GM12878 (cell line): Measurements from ENCODE around the gene UQCC5. TPM values are rescaled to one million over a fixed set of nuclear protein-coding genes. Genes with fewer than 3 reads are reported as not detected.

ENCODE experiments used
- ATAC-seq: fragments of 200-7000 bp; cut with Tn5 transposase; 3 replicates; pipeline ENCODE4 v1.9.1; 2020; ENCODE audit warnings: mild to moderate bottlenecking, moderate library complexity
- BruUV-seq: library from RNA; stranded (reverse); fragments of 400-500 nt; replicated peaks from 2 replicates; lab custom pipeline; 2021; lab: Mats Ljungman, UMichigan
- CTCF ChIA-PET: fragments of 300-600 bp; sonication (Branson Sonifier 250); formaldehyde crosslinking; extraction: SDS; loops from one replicate; lab custom pipeline; 2021; ENCODE audit warnings: inconsistent platforms; lab: Yijun Ruan, JAX
- POLR2A ChIA-PET: fragments of 350-600 bp; formaldehyde crosslinking; extraction: SDS; loops from one replicate; lab custom pipeline; 2021; ENCODE audit warnings: inconsistent platforms; lab: Charles Lee
- RAD21 ChIA-PET: fragments of 300-600 bp; sonication (Branson Sonifier 250); formaldehyde crosslinking; loops from one replicate; lab custom pipeline; 2023; ENCODE audit warnings: antibody characterized with exemption; ENCODE audit not compliant: unreplicated experiment; lab: Charles Lee
- SMC1A ChIA-PET: fragments of 300-600 bp; sonication (Branson Sonifier 250); formaldehyde crosslinking; loops from one replicate; lab custom pipeline; 2023; ENCODE audit not compliant: unreplicated experiment, uncharacterized antibody; lab: Charles Lee
- DNase-seq: peaks from one replicate; pipeline ENCODE4 v3.0.0-alpha.2; 2011; ENCODE audit warnings: low read depth, low spot score
- FAIRE-seq: peaks from 3 replicates; lab custom pipeline; 2011; peaks lifted over from hg19 to GRCh38; lab: Jason Lieb, UNC
- H2AFZ ChIP-seq: 2 replicates; pipeline ENCODE4 v1.6.0; 2011; ENCODE audit warnings: low read depth, low read length, control low read depth; ENCODE audit not compliant: control insufficient read depth
- H3K27ac ChIP-seq: 2 replicates; pipeline ENCODE4 v1.5.1; 2011; ENCODE audit warnings: control low read depth; ENCODE audit not compliant: control insufficient read depth, insufficient read depth
- H3K27me3 ChIP-seq, 2 experiments: replicated peaks in 1 of 2; 2 replicates each; pipeline versions ENCODE4 v1.6.0 to v1.6.1; 2011; ENCODE audit warnings: low read length in 1 of 2; ENCODE audit not compliant: control insufficient read depth in 2 of 2, insufficient read depth in 2 of 2
- H3K36me3 ChIP-seq, 2 experiments: 2 replicates each; pipeline ENCODE4 v1.5.1; 2011; ENCODE audit warnings: low read length in 1 of 2; ENCODE audit not compliant: control insufficient read depth in 2 of 2, insufficient read depth in 2 of 2
- H3K4me1 ChIP-seq: 2 replicates; pipeline ENCODE4 v1.6.1; 2011; ENCODE audit warnings: mild to moderate bottlenecking, low read length, moderate library complexity, mixed read lengths; ENCODE audit not compliant: control insufficient read depth, insufficient read depth
- H3K4me2 ChIP-seq: 2 replicates; pipeline ENCODE4 v1.6.0; 2011; ENCODE audit warnings: control low read depth; ENCODE audit not compliant: control insufficient read depth, insufficient read depth
- H3K4me3 ChIP-seq: fragments of 200-600 bp; sonication (generic); 2 replicates; pipeline ENCODE4 v1.5.1; 2016
- H3K79me2 ChIP-seq: 2 replicates; pipeline ENCODE4 v1.6.0; 2011; ENCODE audit warnings: low read length; ENCODE audit not compliant: control insufficient read depth, insufficient read depth
- H3K9ac ChIP-seq: 2 replicates; pipeline ENCODE4 v1.8.0; 2011; ENCODE audit warnings: low read length, control low read depth, mixed read lengths; ENCODE audit not compliant: control insufficient read depth, insufficient read depth
- H3K9me3 ChIP-seq: replicated peaks from 3 replicates; pipeline ENCODE4 v1.5.1; 2011; ENCODE audit warnings: mild to moderate bottlenecking, low read length; ENCODE audit not compliant: control insufficient read depth, insufficient read depth
- H4K20me1 ChIP-seq: 2 replicates; pipeline ENCODE4 v1.6.0; 2011; ENCODE audit not compliant: control insufficient read depth, insufficient read depth
- ATF3 ChIP-seq: IDR thresholded peaks from 2 replicates; pipeline ENCODE4 v1.6.1; 2011; ENCODE audit warnings: low read depth, mild to moderate bottlenecking, low read length, moderate library complexity, borderline replicate concordance; ENCODE audit errors: extremely low read depth
- CBX5 ChIP-seq: sonication (generic); IDR thresholded peaks from 2 replicates; pipeline ENCODE4 v1.6.1; 2016; ENCODE audit warnings: low read depth, moderate library complexity, mild to moderate bottlenecking, inconsistent platforms
- CREB1 ChIP-seq: IDR thresholded peaks from 2 replicates; pipeline ENCODE4 v1.6.1; 2012; ENCODE audit warnings: low read depth, mild to moderate bottlenecking, inconsistent platforms
- E4F1 ChIP-seq: fragments of 450-650 bp; IDR thresholded peaks from 2 replicates; pipeline ENCODE4 v1.6.1; 2018; ENCODE audit warnings: borderline replicate concordance, mild to moderate bottlenecking; ENCODE audit not compliant: partially characterized antibody
- ELK1 ChIP-seq: IDR thresholded peaks from 2 replicates; pipeline ENCODE4 v1.6.1; 2012; ENCODE audit warnings: low read depth, low read length, improper control_type of control experiment
- FOXK2 ChIP-seq: fragments of 450-650 bp; IDR thresholded peaks from 2 replicates; pipeline ENCODE4 v1.6.1; 2017; ENCODE audit warnings: mild to moderate bottlenecking, moderate library complexity
- NFIC ChIP-seq: IDR thresholded peaks from 2 replicates; pipeline ENCODE4 v1.6.1; 2012; ENCODE audit warnings: low read depth, mild to moderate bottlenecking, inconsistent platforms, low read length, moderate library complexity
- NFYB ChIP-seq: IDR thresholded peaks from 2 replicates; pipeline ENCODE4 v1.6.1; 2011; ENCODE audit warnings: low read depth, mild to moderate bottlenecking, low read length, improper control_type of control experiment, moderate library complexity; ENCODE audit not compliant: insufficient read depth
- POU2F2 ChIP-seq: IDR thresholded peaks from 3 replicates; pipeline ENCODE4 v1.6.1; 2011; ENCODE audit warnings: low read depth, mild to moderate bottlenecking, low read length, borderline replicate concordance
- RELA ChIP-seq: fragments of 450-650 bp; IDR thresholded peaks from 2 replicates; pipeline ENCODE4 v1.8.0; 2014; ENCODE audit warnings: borderline replicate concordance; ENCODE audit not compliant: partially characterized antibody
- SRF ChIP-seq, 2 experiments: IDR thresholded peaks; 2 replicates each; pipeline ENCODE4 v1.6.1; 2011; ENCODE audit warnings: low read depth in 2 of 2, low read length in 2 of 2, mild to moderate bottlenecking in 1 of 2, moderate library complexity in 1 of 2
- WGBS: methylation state at CpG from one replicate; pipeline ENCODE4 v1.1.6; 2016; ENCODE audit warnings: low lambda C conversion rate; ENCODE audit not compliant: insufficient replicate concordance, insufficient coverage; ENCODE audit errors: missing lambda C conversion rate; 5-methylcytosine and 5-hydroxymethylcytosine counted together
- in situ Hi-C: fragments of 300-500 bp; cut with MboI; formaldehyde crosslinking; loops from 9 replicates; pipeline ENCODE4 v1.14.3; 2018; ENCODE audit warnings: mixed read lengths
- intact Hi-C: fragments of 100-400 bp; cut with micrococcal nuclease; formaldehyde crosslinking; loops from one replicate; pipeline ENCODE4 v1.14.2; 2022; ENCODE audit not compliant: unreplicated experiment
- polyA plus RNA-seq, 11 experiments: library from polyadenylated mRNA; depleted of rRNA in 4 of 11; unstranded in 6 of 11; stranded (reverse) in 5 of 11; fragments of >200 nt; fragmentation: Nextera tagmentation in 4 of 11; fragmentation: Illumina TruSeq in 1 of 11; extraction: Ambion mirVana in 4 of 11; extraction: Trizol in 1 of 11; gene quantifications; 1 replicate in 1 of 11; 2 replicates in 10 of 11; pipeline versions ENCODE4 v1.2.1 to v1.2.3, GENCODE V29; 2011 to 2016; ENCODE audit warnings: inconsistent platforms in 2 of 11, missing spikeins in 2 of 11, low read depth in 1 of 11
- total RNA-seq, 4 experiments: library from RNA; depleted of rRNA in 3 of 4; stranded (reverse); fragments of >200 nt in 3 of 4; fragmentation: Illumina TruSeq in 1 of 4; extraction: Trizol in 1 of 4; gene quantifications; 2 replicates each; pipeline versions ENCODE4 v1.2.1 to v1.2.3, GENCODE V29; 2013 to 2021

The UQCC5 gene
- total and polyA plus RNA-seq, 10 of the 15 experiments (the other 5 are each of a cell fraction or from before 2014, with no cell fraction given) = 15.1 to 84.8 (median 28.0) TPM

- intact Hi-C loops = no loop called here
- Histone ChIP-seq H3K9ac (no peak overlapping the region), H3K4me2 (no peak overlapping the region), H3K9me3 (no peaks in the 10 kb centered on the region), H3K4me3 (no peak overlapping the region), H4K20me1 (no peaks in the 10 kb centered on the region), H3K36me3 (peaks cover 6 to 30% of the 10 kb centered on the region in 2 experiments; a peak in 3 of 4 replicates), H2AFZ (no peak overlapping the region), H3K4me1 (no peaks in the 10 kb centered on the region), H3K27me3 (no peaks in the 10 kb centered on the region)
- no TSS peak for BruUV-seq
- no peak for FAIRE-seq
- no peak for DNase-seq
- RAD21 ChIA-PET = no interaction called here
- in situ Hi-C loops = no loop called here
- no peak for ATAC-seq
- TF ChIP-seq POU2F2 (no peak), E4F1 (no peak), ELK1 (no peak), FOXK2 (no peak), CBX5 (no peak), ATF3 (no peak), CREB1 (no peak), NFYB (no peak), RELA (no peak), NFIC (no peak), SRF (IDR thresholded peaks at IDR 0.05; ENCODE audit: low read depth in 2 of 2, low read length in 2 of 2) (no peak)
- TF ChIP-seq, all 136 proteins: peak for 0
- Histone ChIP-seq H3K27ac (no peak overlapping the region), H3K79me2 (no peaks in the 10 kb centered on the region)
- SMC1A ChIA-PET = no interaction called here
- POLR2A ChIA-PET = no interaction called here
- CTCF ChIA-PET = no interaction called here
- 69% methylated on average over 3 of the region's 3 CpGs for WGBS
Measured at GRCh38 chr3:52488746-52489145, 47.7 kb upstream of the UQCC5 start.
